Stimulated activated CD4-positive, alpha-beta T cell treated with anti-CD3 and anti-CD28 coated beads, TNF-alpha, amount 100 ng/mL, for 1 hour (primary cell): ENCODE measurements around the gene MBNL1.

Experiments
- DNase-seq, 3 donors: peaks; one replicate each; pipeline ENCODE4 v3.0.0-alpha.2; 2020; ENCODE audit warnings: low read depth in 3 of 3, low spot score in 1 of 3

The MBNL1 gene

GRCh38 chr3:152268555-152269055 lies at the start of gene MBNL1:
Gene MBNL1 (plus strand): TSS chr3:152268929. CDS start chr3:152300194, 31,265 bp downstream.
- DNase-seq = peak; percentile 64 to 71 (median 69)

GRCh38 chr3:152219216-152219615 lies 49.5 kb upstream of the MBNL1 start:
- no peak for DNase-seq

- no peak for DNase-seq
These were observed 48.9 kb upstream of the MBNL1 start for GRCh38 chr3:152219769-152220255.

GRCh38 chr3:152222327-152222726 lies 46.4 kb upstream of the MBNL1 start:
- DNase-seq = no peak

GRCh38 chr3:152225201-152225600 lies 43.5 kb upstream of the MBNL1 start:
- DNase-seq = no peak

- DNase-seq = no peak
These were observed 42.6 kb upstream of the MBNL1 start for GRCh38 chr3:152226176-152226575.

GRCh38 chr3:152227027-152227426 lies 41.7 kb upstream of the MBNL1 start:
- DNase-seq = no peak

- DNase-seq = no peak
These were observed 39.0 kb upstream of the MBNL1 start for GRCh38 chr3:152229692-152230091.

- no peak for DNase-seq
These were observed 38.4 kb upstream of the MBNL1 start for GRCh38 chr3:152230370-152230769.

GRCh38 chr3:152232001-152232400 lies 36.7 kb upstream of the MBNL1 start:
- no peak for DNase-seq

- no peak for DNase-seq
These were observed 36.0 kb upstream of the MBNL1 start for GRCh38 chr3:152232679-152233078.

GRCh38 chr3:152234657-152235375 lies 33.9 kb upstream of the MBNL1 start:
- no peak for DNase-seq

- no peak for DNase-seq
These were observed 32.9 kb upstream of the MBNL1 start for GRCh38 chr3:152235709-152236298.

GRCh38 chr3:152236716-152237115 lies 32.0 kb upstream of the MBNL1 start:
- no peak for DNase-seq

- DNase-seq = no peak
These were observed 27.3 kb upstream of the MBNL1 start for GRCh38 chr3:152241142-152242017.

GRCh38 chr3:152243301-152243711 lies 25.4 kb upstream of the MBNL1 start:
- DNase-seq = no peak

- DNase-seq = no peak
These were observed 24.8 kb upstream of the MBNL1 start for GRCh38 chr3:152243721-152244516.

GRCh38 chr3:152244517-152244888 lies 24.2 kb upstream of the MBNL1 start:
- no peak for DNase-seq

GRCh38 chr3:152245498-152246170 lies 23.1 kb upstream of the MBNL1 start:
- no peak for DNase-seq

- DNase-seq = no peak
These were observed 16.8 kb upstream of the MBNL1 start for GRCh38 chr3:152251916-152252315.
